Measurements from ENCODE around the gene GRM4.

DNA sequence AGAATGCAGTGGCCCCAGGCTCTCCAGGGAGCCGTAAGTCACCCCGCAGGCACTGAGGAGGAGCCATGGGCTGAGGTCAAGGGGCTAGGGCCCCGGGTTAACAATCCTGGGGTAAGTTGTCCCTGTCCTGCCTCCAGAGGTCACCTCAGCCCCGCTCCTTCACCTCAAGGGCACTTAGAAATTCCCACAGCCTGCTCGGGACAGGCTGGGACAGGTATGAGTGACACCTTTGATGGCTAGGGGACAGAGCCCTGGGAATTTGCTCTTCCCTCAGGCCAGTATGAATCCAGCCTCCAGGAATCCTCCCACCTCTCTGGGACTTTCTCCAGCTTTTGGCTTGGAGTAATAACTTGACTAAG, 3.5 kb upstream of the GRM4 start:
- TF ChIP-seq SUZ12 (IDR thresholded peaks at IDR 0.05; ENCODE audit: extremely low read depth, insufficient read depth, insufficient read length) (no peak), ZNF274 (IDR thresholded peaks at IDR 0.05; ENCODE audit: low read depth, low read length) (no peak), YY1 (IDR thresholded peaks at IDR 0.05; ENCODE audit: insufficient read depth, insufficient read length) (no peak)
